Measurements from ENCODE around the gene SND1. TPM values are rescaled to one million over a fixed set of nuclear protein-coding genes. Genes with fewer than 3 reads are reported as not detected.

SND1 gene
- total RNA-seq, 2 donors from 2014 or later = 108 to 123 TPM

DNA sequence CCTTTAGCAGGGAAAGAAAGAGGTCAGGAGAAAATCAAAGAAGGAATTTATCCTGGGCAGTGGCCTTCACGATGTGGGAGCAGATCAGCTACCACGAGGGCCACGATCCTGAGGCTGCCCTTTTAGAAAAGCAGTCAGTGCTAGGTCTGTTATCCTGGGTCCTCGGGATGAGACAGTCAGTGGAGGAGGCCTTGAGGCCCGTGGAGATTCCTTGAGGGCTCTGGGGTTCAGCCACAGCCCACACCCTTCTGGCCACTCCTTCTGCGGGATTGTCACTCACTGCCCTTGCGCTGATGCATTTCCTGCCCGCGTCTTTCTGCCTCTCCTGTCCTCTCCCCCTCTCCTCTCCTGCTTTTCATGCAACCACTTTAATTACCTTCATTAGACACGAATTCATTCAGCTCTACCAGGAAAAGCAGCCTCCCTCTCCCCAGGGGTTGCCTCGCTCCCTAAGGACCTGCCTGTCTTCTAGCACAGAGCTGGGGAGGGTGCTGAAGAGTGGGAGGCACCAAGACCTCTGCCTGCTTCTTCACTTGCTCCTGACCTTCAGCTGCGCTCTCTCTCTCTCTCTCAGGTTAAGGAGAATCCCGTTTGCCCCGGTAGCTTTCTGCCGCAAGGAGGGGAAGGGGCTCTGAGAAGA, 421.8 kb downstream of the SND1 start:
- intact Hi-C loops (cut with DNase I, micrococcal nuclease) = no loop called here
- ATAC-seq = no peak
- DNase-seq = no peak

DNA sequence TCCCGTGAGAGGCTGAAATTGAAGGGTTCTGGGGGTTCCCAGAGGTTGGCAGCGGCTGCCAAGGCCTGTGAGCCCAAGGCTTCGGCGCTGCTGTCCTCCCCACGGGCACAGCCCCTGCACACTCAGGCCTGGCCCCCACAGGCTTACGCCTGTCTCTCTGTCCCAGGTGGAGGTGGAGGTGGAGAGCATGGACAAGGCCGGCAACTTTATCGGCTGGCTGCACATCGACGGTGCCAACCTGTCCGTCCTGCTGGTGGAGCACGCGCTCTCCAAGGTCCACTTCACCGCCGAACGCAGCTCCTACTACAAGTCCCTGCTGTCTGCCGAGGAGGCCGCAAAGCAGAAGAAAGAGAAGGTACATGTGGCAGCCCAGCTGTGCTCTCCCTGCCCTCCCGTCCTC, 422.3 kb downstream of the SND1 start:
- no peak for DNase-seq
- intact Hi-C loops (cut with DNase I, micrococcal nuclease) = no loop called here
- ATAC-seq = no peak

DNA sequence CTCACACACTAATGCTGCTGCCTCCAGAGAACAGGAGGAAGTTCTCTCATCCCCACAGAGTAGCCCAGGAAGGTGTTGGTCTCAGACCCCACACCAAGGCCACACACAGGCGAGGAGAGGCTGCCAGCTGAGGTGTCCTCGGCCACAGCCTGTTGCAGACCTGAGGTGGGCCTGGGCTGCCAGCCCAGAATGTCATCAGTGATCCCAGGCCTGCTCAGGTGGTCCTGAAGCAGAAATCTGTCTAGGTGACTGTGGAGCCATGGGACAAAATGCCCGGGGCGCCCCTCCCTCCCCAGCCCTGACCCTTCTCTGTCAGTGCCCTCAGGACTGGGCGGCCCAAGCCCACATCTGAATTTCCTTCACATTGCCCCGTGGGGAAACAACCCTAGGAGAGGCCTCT, 422.7 kb downstream of the SND1 start:
- intact Hi-C loops (cut with DNase I, micrococcal nuclease) = no loop called here
- ATAC-seq (no peak), DNase-seq (no peak)

DNA sequence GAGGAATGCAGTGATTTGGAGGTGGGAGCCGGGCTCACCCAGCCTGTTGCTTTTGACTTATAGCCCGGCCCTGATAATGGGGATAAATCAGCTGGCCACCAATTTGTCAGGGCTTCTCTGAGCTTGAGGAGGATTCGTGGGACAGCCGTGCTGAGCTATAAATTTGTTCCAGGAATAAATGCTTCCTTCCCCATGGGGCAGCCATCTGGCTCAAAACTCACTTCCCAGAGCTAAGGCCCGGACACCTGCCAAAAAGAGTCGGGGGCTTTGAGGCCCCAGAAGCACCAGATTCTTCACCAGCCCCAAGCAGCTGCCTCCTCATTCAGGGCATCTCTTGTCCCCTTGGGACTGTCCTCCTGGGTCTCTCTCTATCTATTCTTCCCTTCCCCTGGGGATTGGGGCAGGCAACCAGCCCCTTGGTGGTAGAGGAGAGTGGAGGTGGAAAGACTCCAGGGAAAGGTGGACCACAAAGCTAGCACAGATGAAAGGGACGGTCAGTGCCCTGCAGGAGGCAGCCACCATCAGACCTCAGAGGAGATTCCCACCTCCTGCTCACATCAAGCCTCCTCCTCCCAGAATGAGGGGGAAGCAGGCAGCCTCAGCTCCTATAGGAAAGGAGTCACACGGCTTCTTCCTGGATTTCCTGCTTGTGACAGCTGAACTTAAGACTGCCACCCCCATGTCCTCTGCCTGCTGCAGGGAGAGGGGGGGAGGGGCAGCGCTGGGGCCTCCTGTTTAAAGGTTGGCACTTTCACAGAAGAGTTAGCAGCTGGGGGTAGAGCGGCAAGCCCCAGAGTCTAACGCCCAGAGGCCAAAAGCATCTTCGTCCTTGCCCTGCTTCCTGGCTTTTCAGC, 423.5 kb downstream of the SND1 start:
- no peak for DNase-seq
- intact Hi-C loops (cut with DNase I, micrococcal nuclease) = no loop called here
- ATAC-seq = no peak

DNA sequence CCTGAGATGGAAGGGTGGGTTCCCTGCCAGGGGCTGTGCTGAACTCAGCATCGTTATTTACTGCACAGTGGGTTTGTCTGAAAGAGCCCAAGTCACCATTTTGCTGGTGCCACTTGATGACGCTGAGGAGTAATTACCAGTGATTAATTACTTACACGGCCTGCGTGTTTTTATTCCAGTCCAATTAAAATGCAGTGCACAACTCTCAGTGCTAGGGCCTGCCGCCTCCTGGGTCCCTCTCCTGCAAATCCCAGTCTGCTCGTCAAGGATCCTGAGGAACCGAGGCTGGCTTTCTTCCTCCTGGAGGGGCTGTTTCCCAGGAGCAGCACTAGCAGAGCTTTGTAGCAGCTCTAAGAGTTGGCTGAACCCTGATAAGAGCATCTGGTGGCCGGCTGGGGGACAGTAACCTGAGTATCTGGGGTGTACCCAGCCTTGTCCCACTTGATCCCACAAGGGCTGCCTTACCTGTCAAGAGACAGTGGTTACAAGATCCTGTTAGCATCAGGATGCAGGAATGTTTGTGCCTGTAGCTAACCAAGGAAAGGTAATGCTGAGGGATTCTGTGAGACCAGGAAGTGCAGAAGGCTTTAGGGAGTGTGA, 424.3 kb downstream of the SND1 start:
- DNase-seq (no peak), ATAC-seq (no peak)
- intact Hi-C loops (cut with DNase I, micrococcal nuclease) = no loop called here

DNA sequence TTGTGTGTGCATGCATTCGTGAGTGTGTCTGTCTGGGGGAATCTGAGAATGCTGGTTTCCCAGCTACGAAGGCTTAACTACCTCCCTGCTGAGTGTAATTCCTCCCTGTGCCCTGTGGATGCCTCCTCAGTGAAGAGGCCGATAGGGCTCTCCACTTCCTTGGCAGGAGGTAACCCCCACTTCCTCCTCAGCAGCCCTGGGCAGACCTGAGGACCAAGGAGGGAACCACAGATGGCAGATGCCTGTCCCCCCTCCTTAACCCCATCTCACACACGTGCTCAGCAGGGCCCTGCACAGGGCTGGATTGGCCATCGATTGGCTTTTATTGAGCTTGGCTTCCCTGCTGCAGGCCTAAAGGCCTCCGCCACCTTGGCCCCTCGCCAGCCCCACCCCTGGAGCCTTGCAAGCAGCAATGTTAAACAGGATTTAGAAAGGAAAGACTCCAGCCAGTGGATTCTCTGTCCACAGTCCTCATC, 424.8 kb downstream of the SND1 start:
- peak; percentile 78 to 91 for DNase-seq

DNA sequence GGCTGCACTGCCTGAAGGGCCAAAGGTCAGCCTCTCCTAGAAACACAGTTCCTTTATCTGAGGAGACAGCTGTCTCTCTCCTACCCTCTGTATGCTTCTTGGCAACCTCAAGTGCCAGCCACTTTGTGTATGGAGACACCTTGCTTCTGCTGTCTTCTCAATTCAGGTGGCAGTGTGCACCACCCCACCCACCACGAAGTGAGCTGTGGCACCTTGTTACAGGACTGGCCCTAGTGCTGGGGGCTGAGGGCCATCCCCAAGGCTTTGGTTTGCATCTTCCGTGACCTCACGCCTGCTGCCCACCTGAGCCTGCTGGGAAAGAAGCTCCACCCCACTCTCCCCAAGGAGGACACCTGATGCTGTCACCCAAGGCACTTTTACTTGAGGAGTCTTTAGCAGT, 426.3 kb downstream of the SND1 start:
- DNase-seq (no peak), ATAC-seq (peak; percentile 25)

More for the DNA sequence above, 424.8 kb downstream of the SND1 start:
- intact Hi-C loops (cut with DNase I, micrococcal nuclease) = no loop called here
- ATAC-seq = peak; percentile 91

DNA sequence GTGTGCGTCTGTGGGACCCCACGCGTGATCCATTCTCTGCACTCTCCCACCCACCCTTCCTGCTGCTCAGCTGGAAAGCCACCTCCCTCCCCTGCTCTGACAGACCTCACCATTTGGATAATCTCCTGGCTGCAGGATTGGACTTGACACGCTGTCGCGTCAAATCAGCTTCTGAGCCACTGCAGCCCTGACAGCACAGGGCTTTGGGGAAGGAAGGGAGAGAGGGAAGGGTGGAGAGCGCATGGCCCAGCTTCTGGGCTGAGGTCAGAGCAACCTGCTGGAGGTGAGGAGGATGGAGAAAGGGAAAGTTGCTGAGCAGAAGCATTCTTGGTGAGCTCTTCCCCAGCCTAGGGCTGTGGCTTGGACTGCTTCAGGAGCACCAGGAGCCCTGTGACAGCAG, 428.2 kb downstream of the SND1 start:
- ATAC-seq (no peak), DNase-seq (no peak)
- intact Hi-C loops (cut with DNase I, micrococcal nuclease) = no loop called here

More for the DNA sequence above, 426.3 kb downstream of the SND1 start:
- intact Hi-C loops (cut with DNase I, micrococcal nuclease) = no loop called here

DNA sequence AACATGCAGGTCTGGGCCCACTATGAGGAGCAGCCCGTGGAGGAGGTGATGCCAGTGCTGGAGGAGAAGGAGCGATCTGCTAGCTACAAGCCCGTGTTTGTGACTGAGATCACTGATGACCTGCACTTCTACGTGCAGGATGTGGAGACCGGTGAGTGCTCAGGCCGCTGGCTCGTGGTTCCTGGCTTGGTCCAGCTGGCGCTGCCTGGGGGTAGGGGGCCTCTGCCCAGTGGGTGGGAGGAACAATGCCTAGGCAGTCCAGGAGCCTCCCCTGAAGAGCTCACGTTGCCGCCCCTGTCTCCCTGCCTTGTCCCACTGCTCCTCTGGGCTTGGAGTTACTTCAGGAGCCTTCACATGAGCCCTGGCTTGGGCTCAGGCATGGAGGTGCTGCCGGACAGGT, 429.4 kb downstream of the SND1 start:
- no peak for DNase-seq
- intact Hi-C loops (cut with DNase I, micrococcal nuclease) = no loop called here
- ATAC-seq = no peak

DNA sequence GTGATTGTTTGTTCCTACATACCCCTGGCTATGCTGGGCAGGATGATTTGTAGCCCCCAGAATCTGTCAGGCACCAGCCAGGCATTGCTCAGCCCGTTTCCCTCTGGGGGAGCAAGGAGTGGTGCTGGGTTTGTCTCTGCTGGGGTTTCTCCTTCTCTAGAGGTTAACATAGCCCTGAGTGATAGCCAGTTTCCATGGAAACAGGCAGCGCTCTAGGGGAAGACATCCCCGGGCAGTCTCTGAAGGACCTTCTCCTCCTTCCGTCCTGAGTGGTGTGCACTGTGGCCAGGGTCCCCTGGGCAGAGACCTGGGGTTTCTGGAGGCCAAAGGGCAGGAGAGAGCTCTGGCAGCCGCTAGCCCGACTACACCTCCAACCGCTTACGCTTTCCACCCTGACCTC, 429.8 kb downstream of the SND1 start:
- intact Hi-C loops (cut with DNase I, micrococcal nuclease) = no loop called here
- ATAC-seq (no peak), DNase-seq (no peak)

DNA sequence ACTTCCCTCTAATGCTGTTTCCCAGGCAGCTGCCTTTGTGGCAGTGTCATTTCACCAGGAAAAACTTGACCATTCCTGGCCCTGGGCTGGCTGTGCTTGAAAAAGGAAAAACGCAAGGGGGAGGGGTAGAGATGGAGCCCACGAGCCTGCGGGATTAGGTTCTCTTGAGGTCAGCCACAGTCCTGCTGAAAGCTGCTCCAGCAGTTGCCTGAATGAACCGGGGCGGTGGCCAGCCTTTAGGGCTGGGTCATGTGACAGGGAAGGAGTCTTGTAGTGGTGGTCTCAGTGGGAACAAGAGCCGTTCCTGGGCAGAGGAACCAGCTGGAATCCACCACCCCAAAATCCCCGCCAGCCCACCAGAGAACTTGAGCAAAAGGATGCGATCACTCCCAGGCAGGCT, 430.4 kb downstream of the SND1 start:
- DNase-seq = no peak
- no peak for ATAC-seq
- intact Hi-C loops (cut with DNase I, micrococcal nuclease) = no loop called here

DNA sequence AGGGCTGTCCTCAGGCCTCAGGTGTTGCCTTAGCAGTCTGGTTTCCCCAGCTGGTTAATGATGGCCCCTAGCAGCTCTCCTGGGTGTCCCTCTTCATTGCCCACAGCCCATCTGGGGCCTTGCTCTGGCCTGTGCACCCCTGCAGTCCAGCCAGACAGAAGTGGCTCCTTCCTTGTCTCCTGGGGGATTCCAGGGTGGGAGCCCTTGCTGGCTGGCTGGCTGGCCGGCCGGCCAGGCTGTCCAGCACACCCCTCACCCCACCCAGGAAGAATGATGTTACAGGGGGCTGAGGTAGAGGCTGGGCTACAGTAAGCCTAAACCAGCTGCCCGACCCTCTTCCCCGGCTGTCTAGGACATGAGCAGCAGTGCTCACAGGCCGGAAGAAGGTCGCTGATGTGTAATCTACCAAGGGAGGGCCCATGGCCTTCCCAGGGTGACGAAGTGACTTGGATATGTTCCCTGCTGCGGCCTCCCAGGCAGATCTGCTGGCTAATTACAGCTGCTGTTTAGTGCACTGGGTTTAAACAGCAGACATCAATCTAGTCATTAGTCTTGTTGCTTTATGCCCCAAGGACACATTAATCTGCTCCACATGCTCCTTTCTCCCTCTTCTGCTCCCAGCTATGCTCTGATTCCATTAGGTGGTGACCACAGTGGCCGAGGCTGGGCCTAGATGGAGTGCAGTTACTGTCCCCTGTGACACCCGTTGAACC, 433.1 kb downstream of the SND1 start:
- no peak for ATAC-seq
- intact Hi-C loops (cut with DNase I, micrococcal nuclease) = no loop called here
- DNase-seq = no peak

DNA sequence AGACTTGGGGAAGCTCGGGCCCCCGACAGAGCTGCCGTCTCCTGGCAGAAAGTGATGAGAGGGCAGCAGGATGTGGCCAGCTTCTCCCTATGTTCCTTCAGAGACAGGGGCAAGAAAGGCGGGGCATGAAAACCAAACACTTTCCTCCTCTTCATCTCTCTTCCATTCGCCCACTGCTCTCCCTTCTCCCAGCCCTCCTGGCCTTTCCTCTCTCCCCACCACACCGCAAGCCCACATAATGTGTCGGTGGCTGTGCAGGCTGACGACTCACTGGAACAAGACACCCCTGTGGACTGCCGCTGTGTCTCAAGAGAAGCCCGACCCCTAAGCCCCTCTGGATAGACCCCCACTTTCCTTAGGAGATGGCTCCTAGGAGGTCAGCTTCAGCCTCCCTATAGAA, 438.5 kb downstream of the SND1 start:
- DNase-seq = no peak
- no peak for ATAC-seq
- intact Hi-C loops (cut with DNase I, micrococcal nuclease) = no loop called here

DNA sequence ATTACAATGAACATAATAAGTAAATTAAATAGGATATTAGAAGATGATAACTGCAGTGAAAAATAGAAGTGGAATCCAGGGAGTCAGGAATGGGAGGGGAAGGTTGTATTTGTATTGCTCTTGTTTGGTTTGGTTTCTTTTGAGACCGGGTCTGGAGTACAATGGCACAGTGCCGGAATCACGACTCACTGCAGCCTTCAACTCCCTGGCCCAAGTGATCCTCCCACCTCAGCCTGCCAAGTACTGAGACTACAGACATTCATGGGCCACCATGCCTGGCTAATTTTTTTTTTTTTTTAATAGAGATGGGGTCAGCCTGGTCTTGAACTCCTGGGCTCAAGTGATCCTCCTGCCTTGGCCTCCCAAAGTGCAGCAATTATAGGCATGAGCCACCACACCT, 439.1 kb downstream of the SND1 start:
- ATAC-seq (no peak), DNase-seq (no peak)
- intact Hi-C loops (cut with DNase I, micrococcal nuclease) = no loop called here

DNA sequence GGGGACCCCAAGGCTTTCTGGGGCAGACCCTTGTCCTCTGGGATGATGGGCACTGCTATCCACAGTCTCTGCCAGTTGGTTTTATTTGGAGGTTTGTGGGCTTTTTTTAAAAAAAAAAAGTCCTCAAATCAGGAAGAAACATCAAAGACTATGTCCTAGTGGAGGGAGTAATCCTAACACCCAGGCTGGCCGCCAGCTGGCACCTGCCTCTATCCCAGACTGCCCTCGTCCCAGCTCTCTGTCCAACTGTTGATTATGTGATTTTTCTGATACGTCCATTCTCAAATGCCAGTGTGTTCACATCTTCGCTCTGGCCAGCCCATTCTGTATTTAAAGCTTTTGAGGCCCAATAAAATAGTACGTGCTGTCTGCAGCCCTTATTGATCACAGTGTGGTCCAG, 440.2 kb downstream of the SND1 start:
- ATAC-seq (no peak), DNase-seq (no peak)
- intact Hi-C loops (cut with DNase I, micrococcal nuclease) = no loop called here

DNA sequence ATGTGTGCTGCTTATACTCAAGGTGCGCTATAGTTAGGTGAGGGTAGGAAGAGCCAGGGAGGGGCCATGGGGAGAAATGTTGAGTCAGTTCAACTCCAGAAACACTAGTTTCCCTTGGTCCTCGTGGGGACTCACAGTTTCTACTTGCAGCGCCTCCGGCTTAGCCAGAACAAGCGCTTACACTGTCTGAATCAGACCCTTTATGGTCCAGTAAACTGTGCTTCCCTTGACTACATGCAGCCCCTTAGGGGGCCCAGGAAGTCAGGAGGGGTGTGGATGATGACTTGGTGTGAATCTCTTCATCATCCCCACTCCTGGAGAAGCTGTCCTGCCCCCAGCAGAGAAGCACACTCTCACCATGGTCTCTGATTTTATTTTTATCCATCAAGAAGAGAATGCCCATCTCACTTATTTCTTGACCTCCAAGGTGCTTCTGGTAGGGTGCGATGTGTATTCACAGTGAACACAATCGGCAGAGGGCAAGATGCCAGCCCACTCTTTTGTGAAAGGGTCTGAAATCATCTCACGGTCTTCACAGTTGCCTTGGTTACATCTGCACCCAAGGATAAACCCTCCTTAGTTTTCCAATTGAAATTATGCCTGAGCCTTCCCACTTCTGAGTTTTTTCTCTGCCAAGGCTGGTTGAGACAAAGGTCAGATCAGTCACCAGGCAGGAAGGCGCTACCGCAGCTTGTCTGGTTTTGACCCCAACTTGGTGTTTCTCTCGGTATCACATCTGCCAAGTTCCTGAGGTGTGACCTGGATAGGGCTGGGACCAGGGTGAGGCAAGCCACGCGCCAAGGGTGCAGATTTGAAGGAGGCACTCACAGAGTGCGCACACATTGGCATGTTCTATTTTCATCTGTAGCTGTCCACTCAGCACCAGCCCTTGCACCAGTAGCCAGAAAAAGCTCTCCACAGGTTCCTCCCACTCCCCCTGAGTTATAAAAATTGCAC, 441.9 kb downstream of the SND1 start:
- no peak for ATAC-seq
- no peak for DNase-seq
- intact Hi-C loops (cut with DNase I, micrococcal nuclease) = no loop called here

DNA sequence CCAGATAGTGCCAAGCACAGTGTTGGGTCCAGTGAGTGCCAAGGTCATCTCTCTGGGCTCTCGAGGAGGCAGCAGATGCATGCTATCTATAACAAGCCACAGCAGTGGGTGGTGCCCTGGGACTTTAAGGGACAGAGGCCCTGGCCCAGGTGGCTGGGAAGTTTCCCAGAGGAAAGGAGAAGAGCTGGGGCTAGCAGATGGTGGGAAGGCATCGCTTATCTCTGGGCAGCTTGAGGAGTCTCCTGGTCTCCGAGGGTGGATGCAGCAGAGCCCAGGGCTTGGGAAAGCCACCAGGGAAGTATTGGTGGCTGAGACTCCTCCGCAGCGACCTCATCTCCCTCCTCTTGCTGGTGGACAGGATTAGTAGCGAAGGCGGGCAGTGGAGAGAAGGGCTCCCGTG, 442.7 kb downstream of the SND1 start:
- DNase-seq = no peak

DNA sequence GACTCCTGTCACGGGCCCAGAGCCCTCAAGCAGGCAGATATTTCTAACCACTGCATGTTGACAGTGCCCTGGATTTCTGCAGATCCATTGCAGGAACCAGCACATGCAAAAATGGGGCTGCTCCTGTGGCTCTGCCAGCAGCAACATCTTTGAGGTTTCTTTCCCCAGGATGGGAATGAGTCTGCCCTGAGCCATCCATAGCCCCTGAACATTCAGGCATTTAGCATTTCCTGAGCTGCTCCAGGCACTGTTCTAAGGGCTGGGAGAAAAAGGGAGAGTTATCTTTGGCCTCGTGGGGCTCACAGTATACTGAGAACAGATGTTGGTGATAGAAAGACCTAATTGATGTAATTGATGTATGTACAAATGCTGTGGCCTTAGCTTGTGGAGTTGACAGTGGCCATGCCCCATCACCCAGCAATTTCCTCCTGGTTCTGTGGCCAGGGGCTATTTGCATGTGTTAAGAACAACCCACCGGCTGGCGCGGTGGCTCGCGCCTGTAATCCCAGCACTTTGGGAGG, 445.3 kb downstream of the SND1 start:
- intact Hi-C loops (cut with DNase I, micrococcal nuclease) = no loop called here
- ATAC-seq = no peak
- no peak for DNase-seq

More for the DNA sequence above, 442.7 kb downstream of the SND1 start:
- ATAC-seq = no peak
- intact Hi-C loops (cut with DNase I, micrococcal nuclease) = no loop called here
